A549 treated with GW870086 at 1 μM for 4 hours (cell line): ENCODE data around the gene PPP6R2. TPM values are rescaled to one million over a fixed set of nuclear protein-coding genes. Genes with fewer than 3 reads are reported as not detected.

Experiments used
- total RNA-seq: library from RNA; stranded (reverse); fragments of 200-300 nt; extraction: Qiagen RNA extraction; gene quantifications from 5 replicates; pipeline ENCODE4 v1.2.3, GENCODE V29; 2022; ENCODE audit warnings: low read depth

Gene PPP6R2
- 10.3 to 13.6 TPM (median 13.2 TPM) in 5 replicates for total RNA-seq

GRCh38 chr22:50342651-50343540 is at the start of gene PPP6R2:
PPP6R2 (plus strand) TSS chr22:50343327; CDS start chr22:50393909, 50,582 bp downstream.

GRCh38 chr22:50306753-50307749 is 36.1 kb upstream of the PPP6R2 start, which contains the start of gene PLXNB2:
PLXNB2 (minus strand) TSS chr22:50307646; CDS start chr22:50290584, 17,062 bp downstream.

GRCh38 chr22:50326956-50327710 is 16.0 kb upstream of the PPP6R2 start, which contains the start of gene DENND6B:
DENND6B (minus strand) TSS chr22:50327012; CDS start chr22:50326988, 24 bp downstream.

GRCh38 chr22:50474710-50475651 is 131.9 kb downstream of the PPP6R2 start, which contains the start of gene SBF1:
SBF1 (minus strand) TSS chr22:50475035; CDS start chr22:50474840, 195 bp downstream.

DNA sequence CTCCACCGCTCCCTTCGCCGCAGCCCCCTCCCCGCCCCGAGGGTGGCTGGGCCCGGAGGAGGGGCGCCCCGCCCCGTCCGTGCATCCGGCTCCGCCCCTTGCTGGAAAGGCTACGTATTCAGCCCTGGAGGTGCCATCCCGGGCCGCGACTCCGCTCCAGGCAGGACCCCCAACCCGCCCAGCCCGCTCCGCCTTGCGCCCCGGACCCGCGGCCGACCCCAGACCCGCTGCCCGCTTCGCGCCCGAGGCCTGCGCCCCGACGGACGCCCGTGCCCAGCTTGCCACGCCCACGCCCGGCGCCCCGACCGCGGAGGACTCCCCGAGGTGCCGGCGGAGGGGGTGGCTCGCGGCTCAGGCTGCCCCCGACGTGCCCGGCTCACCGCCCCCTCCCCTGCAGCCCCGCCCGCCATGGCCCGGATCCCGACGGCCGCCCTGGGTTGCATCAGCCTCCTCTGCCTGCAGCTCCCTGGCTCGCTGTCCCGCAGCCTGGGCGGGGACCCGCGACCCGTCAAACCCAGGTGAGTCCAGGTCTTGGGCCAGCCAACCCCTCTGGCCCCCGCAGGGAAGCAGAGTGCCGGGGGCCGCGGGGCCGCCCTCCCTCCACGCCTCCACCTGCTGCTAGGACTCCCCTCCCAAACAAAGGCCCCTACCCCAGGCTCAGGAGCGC is 138.4 kb downstream of the PPP6R2 start, which contains the start of gene ADM2:
Gene ADM2 (plus strand): TSS at position 104 of the 667 bp plus-strand sequence. CDS start 305 bp downstream, at position 409.

DNA sequence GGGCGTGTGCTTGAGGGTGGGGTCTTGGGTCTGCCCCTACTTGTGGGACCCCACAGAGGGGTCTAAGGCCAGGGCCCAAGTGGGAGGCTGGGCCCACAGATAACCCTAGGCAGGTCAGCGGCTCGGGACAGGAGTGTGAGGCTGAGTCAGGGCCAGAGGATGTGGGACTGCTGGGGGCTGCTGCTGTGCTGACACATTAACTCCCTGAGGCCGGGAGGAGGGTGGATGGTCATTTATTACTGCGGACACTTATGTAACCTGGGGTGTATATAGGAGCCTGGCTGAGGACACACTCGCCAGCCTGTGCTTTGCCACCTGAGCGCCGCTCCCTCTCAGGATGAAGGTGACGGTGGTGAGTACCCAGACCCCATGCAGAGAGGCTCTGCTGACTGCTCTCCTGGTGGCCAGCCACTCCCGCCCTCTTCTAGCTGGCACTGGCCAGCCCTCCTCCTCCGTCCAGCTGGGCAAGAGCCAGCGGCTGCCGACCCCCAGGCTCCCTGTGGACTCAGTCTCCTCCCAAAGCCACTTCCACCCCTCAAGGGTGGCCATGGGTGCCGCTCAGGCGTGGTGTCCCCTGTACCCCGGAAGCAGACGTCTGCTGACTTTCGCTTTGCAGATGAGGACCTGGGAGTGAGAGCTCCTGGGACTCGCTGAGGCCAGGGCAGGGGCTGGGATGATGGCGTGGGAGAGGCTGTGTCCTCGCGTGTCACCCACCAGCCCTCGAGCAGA is 143.6 kb downstream of the PPP6R2 start, which contains the start of gene MIOX:
Gene MIOX (plus strand): TSS at position 299 of the 729 bp plus-strand sequence. CDS start 39 bp downstream, at position 338.

Other genes with a start within 250 kb of the PPP6R2 start
- 4.8 to 6.5 TPM (median 6.0 TPM) in 5 replicates for gene PANX2, start 172.6 kb upstream of the PPP6R2 start, total RNA-seq
- 25.7 to 38.6 TPM (median 35.2 TPM) in 5 replicates for gene TRABD, start 157.4 kb upstream of the PPP6R2 start, total RNA-seq
- gene SELENOO, start 142.3 kb upstream of the PPP6R2 start, total RNA-seq: 14.9 to 19.5 TPM (median 17.9 TPM) in 5 replicates
- gene TUBGCP6, start 98.3 kb upstream of the PPP6R2 start, total RNA-seq: 6.9 to 10.3 TPM (median 10.3 TPM) in 5 replicates
- 8.0 to 14.0 TPM (median 11.7 TPM) in 5 replicates for gene HDAC10, start 92.1 kb upstream of the PPP6R2 start, total RNA-seq
- 17.4 to 24.3 TPM (median 23.8 TPM) in 5 replicates for gene MAPK12, start 81.6 kb upstream of the PPP6R2 start, total RNA-seq
- 5.2 to 7.6 TPM (median 6.5 TPM) in 5 replicates for gene MAPK11, start 72.9 kb upstream of the PPP6R2 start, total RNA-seq
- 87.3 to 113 TPM (median 112 TPM) in 5 replicates for gene PLXNB2, start 35.7 kb upstream of the PPP6R2 start, total RNA-seq
- 2.1 to 3.8 TPM (median 3.2 TPM) in 5 replicates for gene DENND6B, start 16.3 kb upstream of the PPP6R2 start, total RNA-seq
- gene SBF1, start 131.7 kb downstream of the PPP6R2 start, total RNA-seq: 17.3 to 26.0 TPM (median 23.4 TPM) in 5 replicates
- 0.57 to 0.71 TPM (median 0.64 TPM) in 5 replicates for gene ADM2, start 138.2 kb downstream of the PPP6R2 start, total RNA-seq
- 0.09 TPM in 1 of 5 replicates, not detected in the others for gene MIOX, start 143.5 kb downstream of the PPP6R2 start, total RNA-seq
- gene LMF2, start 164.4 kb downstream of the PPP6R2 start, total RNA-seq: 34.6 to 48.2 TPM (median 46.9 TPM) in 5 replicates
- 32.6 to 42.7 TPM (median 36.6 TPM) in 5 replicates for gene NCAPH2, start 164.9 kb downstream of the PPP6R2 start, total RNA-seq
- 3.0 to 6.3 TPM (median 5.7 TPM) in 5 replicates for gene SCO2, start 182.3 kb downstream of the PPP6R2 start, total RNA-seq
- gene TYMP, start 186.7 kb downstream of the PPP6R2 start, total RNA-seq: 11.7 to 19.6 TPM (median 17.7 TPM) in 5 replicates
- not detected in 5 replicates for gene KLHDC7B, start 202.6 kb downstream of the PPP6R2 start, total RNA-seq
- gene SYCE3, start 219.6 kb downstream of the PPP6R2 start, total RNA-seq: 0.40 to 0.80 TPM (median 0.75 TPM) in 3 of 5 replicates, not detected in the others
- gene CPT1B, start 235.1 kb downstream of the PPP6R2 start, total RNA-seq: 7.6 to 13.7 TPM (median 11.2 TPM) in 5 replicates
- gene CHKB, start 239.5 kb downstream of the PPP6R2 start, total RNA-seq: 12.2 to 23.0 TPM (median 17.5 TPM) in 5 replicates